Activated CD4-positive, alpha-beta T cell treated with anti-CD3 and anti-CD28 coated beads, Interleukin-2, amount 50 U/mL, for 4 hours (primary cell): ENCODE results near the gene CST6.
"Not testable (repeated sequence)": the region's sequence is repeated elsewhere in the genome, so short reads cannot be mapped to it uniquely, and the experiment has no call there.

Source experiments
- DNase-seq, 2 experiments: peaks; one replicate each; pipeline ENCODE4 v3.0.0-alpha.2; 2020

The CST6 gene

GRCh38 chr11:65987336-65987735 lies 24.5 kb upstream of the CST6 start:
- DNase-seq = no peak

GRCh38 chr11:65988791-65989592 lies 22.8 kb upstream of the CST6 start:
- DNase-seq = peak; percentile 90

- no peak for DNase-seq
These were observed 19.8 kb upstream of the CST6 start for GRCh38 chr11:65992056-65992455.

GRCh38 chr11:65997286-65997685 lies 14.5 kb upstream of the CST6 start:
- DNase-seq = no peak

- peak; percentile 88 for DNase-seq
These were observed 9.7 kb upstream of the CST6 start, which contains the start of the genes BANF1 and EIF1AD for GRCh38 chr11:66001942-66002647. TSS of gene BANF1 (plus strand) at chr11:66002503. CDS start at chr11:66003251, 748 bp downstream. TSS of gene EIF1AD (minus strand) at chr11:66002157. CDS start at chr11:66000389, 1,768 bp downstream.

GRCh38 chr11:66002648-66003225 lies 9.1 kb upstream of the CST6 start:
- peak in 1 of 2 experiments; percentile 63 for DNase-seq

- DNase-seq = no peak
These were observed 8.5 kb upstream of the CST6 start for GRCh38 chr11:66003291-66003690.

GRCh38 chr11:66004186-66004585 lies 7.6 kb upstream of the CST6 start:
- no peak for DNase-seq

- DNase-seq = no peak
These were observed 5.5 kb upstream of the CST6 start for GRCh38 chr11:66006134-66006890.

GRCh38 chr11:66006891-66007176 lies 5.0 kb upstream of the CST6 start:
- DNase-seq = no peak

- DNase-seq = no peak
These were observed 4.6 kb upstream of the CST6 start for GRCh38 chr11:66007201-66007634.

GRCh38 chr11:66008095-66008467 lies 3.7 kb upstream of the CST6 start:
- no peak for DNase-seq

- no peak for DNase-seq
These were observed 3.2 kb upstream of the CST6 start for GRCh38 chr11:66008468-66009101.

GRCh38 chr11:66010036-66010435 lies 1.8 kb upstream of the CST6 start:
- not testable (repeated sequence) for DNase-seq

GRCh38 chr11:66011239-66011784 lies 496 bp upstream of the CST6 start:
- no peak for DNase-seq

- DNase-seq = no peak
These were observed 650 bp downstream of the CST6 start for GRCh38 chr11:66012371-66012945.

GRCh38 chr11:66012946-66013761 lies 1.3 kb downstream of the CST6 start:
- no peak for DNase-seq

GRCh38 chr11:66013762-66014100 lies 1.9 kb downstream of the CST6 start:
- DNase-seq = no peak

GRCh38 chr11:66014804-66015453 lies 3.1 kb downstream of the CST6 start:
- no peak for DNase-seq

GRCh38 chr11:66015454-66015881 lies 3.7 kb downstream of the CST6 start:
- no peak for DNase-seq
